ENCODE results near the gene ZNF519.

The ZNF519 gene

DNA sequence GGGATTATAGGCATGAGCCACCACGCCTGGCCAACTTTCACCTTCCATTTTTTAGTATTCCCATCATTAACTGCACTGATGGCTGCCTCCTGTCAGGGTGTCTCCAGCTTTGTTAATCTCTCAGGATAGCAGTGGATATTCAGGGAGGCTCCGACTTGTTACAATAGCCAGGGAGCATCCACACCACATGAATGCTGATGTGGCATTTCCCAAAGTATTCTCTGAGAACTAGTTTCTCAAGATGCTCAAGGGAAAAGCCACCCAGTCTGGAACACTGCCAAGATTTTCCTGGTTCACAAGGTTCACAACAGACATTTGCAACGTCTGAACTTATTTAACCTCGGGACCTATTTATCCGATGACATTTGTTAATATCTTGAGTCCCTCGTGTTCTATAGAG is 33.8 kb downstream of the ZNF519 start:
- H3K4me1 ChIP-seq = no peaks in the 10 kb centered on the region
- no peaks in the 10 kb centered on the region for H3K9me3 ChIP-seq
- no peak overlapping the region for H3K4me3 ChIP-seq (ENCODE audit: low read depth, low read length)
- H3K36me3 ChIP-seq = no peaks in the 10 kb centered on the region
- no peaks in the 10 kb centered on the region for H3K27me3 ChIP-seq
- TF ChIP-seq, protein P1, sequence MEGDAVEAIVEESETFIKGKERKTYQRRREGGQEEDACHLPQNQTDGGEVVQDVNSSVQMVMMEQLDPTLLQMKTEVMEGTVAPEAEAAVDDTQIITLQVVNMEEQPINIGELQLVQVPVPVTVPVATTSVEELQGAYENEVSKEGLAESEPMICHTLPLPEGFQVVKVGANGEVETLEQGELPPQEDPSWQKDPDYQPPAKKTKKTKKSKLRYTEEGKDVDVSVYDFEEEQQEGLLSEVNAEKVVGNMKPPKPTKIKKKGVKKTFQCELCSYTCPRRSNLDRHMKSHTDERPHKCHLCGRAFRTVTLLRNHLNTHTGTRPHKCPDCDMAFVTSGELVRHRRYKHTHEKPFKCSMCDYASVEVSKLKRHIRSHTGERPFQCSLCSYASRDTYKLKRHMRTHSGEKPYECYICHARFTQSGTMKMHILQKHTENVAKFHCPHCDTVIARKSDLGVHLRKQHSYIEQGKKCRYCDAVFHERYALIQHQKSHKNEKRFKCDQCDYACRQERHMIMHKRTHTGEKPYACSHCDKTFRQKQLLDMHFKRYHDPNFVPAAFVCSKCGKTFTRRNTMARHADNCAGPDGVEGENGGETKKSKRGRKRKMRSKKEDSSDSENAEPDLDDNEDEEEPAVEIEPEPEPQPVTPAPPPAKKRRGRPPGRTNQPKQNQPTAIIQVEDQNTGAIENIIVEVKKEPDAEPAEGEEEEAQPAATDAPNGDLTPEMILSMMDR (IDR thresholded peaks at IDR 0.05; ENCODE audit: low read depth, low read length) = no peak
- no peak for DNase-seq

DNA sequence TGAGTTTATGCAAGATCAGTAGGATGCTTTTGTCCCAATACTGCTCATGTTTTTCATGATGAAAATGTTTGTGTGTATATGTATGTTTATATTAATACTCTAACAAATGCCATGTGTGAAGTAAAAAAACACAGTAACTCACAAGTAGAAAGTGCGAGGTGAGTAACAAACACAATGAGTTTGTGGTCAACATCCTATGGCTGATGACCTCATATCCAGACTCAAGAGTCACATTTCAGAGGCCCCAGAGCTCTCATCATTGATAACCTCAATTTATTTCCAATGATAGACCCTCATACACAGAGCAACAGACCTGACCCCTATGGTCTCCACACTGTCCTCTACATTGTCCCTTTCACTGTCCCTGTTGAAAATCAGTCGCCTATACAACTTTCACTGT is 34.5 kb downstream of the ZNF519 start:
- Histone ChIP-seq H3K4me1 (no peaks in the 10 kb centered on the region), H3K27me3 (no peaks in the 10 kb centered on the region), H3K4me3 (ENCODE audit: low read depth, low read length) (no peak overlapping the region), H3K36me3 (no peaks in the 10 kb centered on the region), H3K9me3 (no peaks in the 10 kb centered on the region)
- TF ChIP-seq, protein P1 (IDR thresholded peaks at IDR 0.05; ENCODE audit: low read depth, low read length) = no peak
- DNase-seq = no peak

DNA sequence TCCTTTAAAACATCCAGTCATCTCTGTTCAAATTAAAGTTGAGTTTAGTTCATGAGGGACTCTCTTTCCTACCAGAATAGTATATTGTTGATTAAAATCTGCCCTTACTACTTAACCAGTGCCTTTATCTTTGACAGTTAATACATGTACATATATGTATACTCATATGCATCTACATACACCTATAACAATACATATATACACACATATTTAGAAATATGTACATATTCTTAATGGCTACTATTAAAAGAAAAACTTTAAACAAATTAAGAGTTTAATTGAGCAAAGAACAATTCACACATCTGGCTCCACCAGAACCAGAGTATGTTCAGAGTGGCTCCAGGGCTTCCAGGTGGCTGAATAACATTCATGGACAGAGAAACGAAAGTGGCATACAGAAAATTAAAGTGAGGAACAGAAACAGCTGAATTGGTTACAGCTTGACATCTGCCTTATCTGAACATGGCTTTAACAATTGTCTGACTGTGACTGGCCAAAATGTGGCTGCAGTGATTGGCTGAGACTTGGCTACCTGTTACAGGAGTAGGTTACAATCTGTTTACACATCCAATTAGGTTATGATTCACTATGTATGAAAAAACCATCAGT is 38.8 kb downstream of the ZNF519 start:
- TF ChIP-seq, protein P1 (IDR thresholded peaks at IDR 0.05; ENCODE audit: low read depth, low read length) = no peak
- H3K9me3 ChIP-seq = no peaks in the 10 kb centered on the region
- H3K4me3 ChIP-seq (ENCODE audit: low read depth, low read length) = no peak overlapping the region
- H3K4me1 ChIP-seq = no peaks in the 10 kb centered on the region
- DNase-seq = no peak
- H3K27me3 ChIP-seq = no peaks in the 10 kb centered on the region
- H3K36me3 ChIP-seq = no peaks in the 10 kb centered on the region

DNA sequence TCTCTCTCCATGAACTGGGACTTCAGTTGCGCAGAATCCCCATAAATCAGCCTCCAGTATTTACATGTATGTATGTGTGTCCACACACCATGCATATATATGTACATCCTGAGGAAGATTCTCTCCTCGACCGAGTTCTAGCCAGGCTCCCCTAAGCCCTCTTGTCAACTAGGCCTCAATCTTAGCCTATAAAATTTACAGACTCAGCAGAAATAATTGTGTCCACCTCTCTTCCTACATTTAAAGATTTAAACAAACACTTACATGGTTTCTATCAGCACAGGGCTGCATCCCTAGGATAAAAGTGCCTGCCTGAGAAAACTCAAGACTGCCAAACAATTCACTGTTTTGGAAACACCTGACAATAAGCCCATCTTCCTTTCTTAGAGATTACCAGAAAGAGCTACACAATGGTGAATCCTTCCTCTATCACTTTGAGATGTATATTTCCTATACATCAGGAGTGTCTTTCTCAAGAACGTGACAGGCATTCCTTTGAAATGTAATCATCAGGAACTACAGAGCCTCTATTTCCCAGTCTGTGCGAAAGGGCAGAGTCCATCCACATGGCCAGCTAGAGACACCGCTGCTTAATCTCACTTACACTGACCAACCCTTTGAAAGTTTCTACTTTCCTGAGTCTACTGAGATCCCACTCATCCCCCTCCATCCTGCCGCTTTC is 39.5 kb downstream of the ZNF519 start:
- TF ChIP-seq, protein P1 (IDR thresholded peaks at IDR 0.05; ENCODE audit: low read depth, low read length) = no peak
- Histone ChIP-seq H3K27me3 (no peaks in the 10 kb centered on the region), H3K4me3 (ENCODE audit: low read depth, low read length) (no peak overlapping the region), H3K9me3 (no peaks in the 10 kb centered on the region), H3K36me3 (no peaks in the 10 kb centered on the region), H3K4me1 (no peaks in the 10 kb centered on the region)
- DNase-seq = no peak

DNA sequence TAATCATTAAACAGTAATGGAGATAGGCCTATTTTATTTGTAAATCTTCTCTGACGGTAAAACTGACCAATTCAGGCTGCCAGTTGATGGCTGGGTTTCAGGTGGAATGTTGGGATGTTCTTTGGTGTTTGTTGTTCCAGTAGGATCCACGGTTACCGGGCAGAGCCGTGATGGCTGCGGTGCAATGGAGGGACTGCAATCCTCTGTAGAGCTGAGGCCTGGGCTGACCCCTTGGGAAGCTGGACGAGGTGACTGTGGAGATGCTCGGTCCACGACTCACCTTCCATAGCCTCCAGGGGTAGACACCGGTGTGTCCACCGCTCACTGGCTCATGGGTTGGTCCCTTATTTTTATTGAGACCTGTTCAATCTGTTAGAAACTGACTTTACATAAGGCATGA is 42.5 kb downstream of the ZNF519 start:
- H3K4me1 ChIP-seq = no peaks in the 10 kb centered on the region
- no peaks in the 10 kb centered on the region for H3K36me3 ChIP-seq
- H3K4me3 ChIP-seq (ENCODE audit: low read depth, low read length) = no peak overlapping the region
- no peaks in the 10 kb centered on the region for H3K27me3 ChIP-seq
- no peaks in the 10 kb centered on the region for H3K9me3 ChIP-seq
- TF ChIP-seq, protein P1 (IDR thresholded peaks at IDR 0.05; ENCODE audit: low read depth, low read length) = no peak
- no peak for DNase-seq

DNA sequence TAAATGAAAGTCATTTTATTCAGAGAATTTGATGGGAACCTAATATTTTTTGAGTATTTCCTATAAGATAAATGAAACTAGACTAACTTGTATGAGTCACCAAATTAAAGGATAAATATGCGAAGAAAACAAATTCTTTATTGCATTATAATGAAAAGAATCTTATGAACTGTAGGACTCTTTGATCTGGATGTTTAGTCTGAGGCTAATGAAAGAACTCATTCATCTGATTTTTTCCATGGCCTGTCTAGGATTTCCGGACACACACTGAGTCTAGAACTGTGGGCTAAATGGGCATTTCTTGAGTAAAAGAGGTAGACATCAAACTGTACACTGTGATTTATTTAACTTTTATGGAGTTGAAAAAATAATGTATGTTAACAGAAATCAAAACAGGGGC is 43.0 kb downstream of the ZNF519 start:
- DNase-seq = no peak
- no peak overlapping the region for H3K4me3 ChIP-seq (ENCODE audit: low read depth, low read length)
- H3K4me1 ChIP-seq = no peaks in the 10 kb centered on the region
- no peaks in the 10 kb centered on the region for H3K27me3 ChIP-seq
- H3K36me3 ChIP-seq = no peaks in the 10 kb centered on the region
- TF ChIP-seq, protein P1 (IDR thresholded peaks at IDR 0.05; ENCODE audit: low read depth, low read length) = no peak
- no peaks in the 10 kb centered on the region for H3K9me3 ChIP-seq
